ENCODE data around the gene AK5. TPM values are rescaled to one million over a fixed set of nuclear protein-coding genes. Genes with fewer than 3 reads are reported as not detected.
"Not testable (repeated sequence)": the region's sequence is repeated elsewhere in the genome, so short reads cannot be mapped to it uniquely, and the experiment has no call there.

AK5 gene
- total RNA-seq, 1 donor from 2014 or later: 2.5 TPM

GRCh38 chr1:77494026-77494425 is 212.2 kb downstream of the AK5 start:
- no peak for DNase-seq (ENCODE audit: low read depth, low spot score)

GRCh38 chr1:77498918-77499317 is 217.1 kb downstream of the AK5 start:
- DNase-seq (ENCODE audit: low read depth, low spot score): no peak

- no peak for DNase-seq (ENCODE audit: low read depth, low spot score)
Observed at GRCh38 chr1:77499466-77499865, 217.6 kb downstream of the AK5 start.

- DNase-seq (ENCODE audit: low read depth, low spot score): peak; percentile 85
Observed at GRCh38 chr1:77504986-77505385, 223.2 kb downstream of the AK5 start.

- DNase-seq (ENCODE audit: low read depth, low spot score): no peak
Observed at GRCh38 chr1:77506771-77507170, 225.0 kb downstream of the AK5 start.

GRCh38 chr1:77509051-77509492 is 227.3 kb downstream of the AK5 start:
- DNase-seq (ENCODE audit: low read depth, low spot score): no peak

- DNase-seq (ENCODE audit: low read depth, low spot score): no peak
Observed at GRCh38 chr1:77509898-77510297, 228.1 kb downstream of the AK5 start.

- peak; percentile 78 for DNase-seq (ENCODE audit: low read depth, low spot score)
Observed at GRCh38 chr1:77511440-77511840, 229.6 kb downstream of the AK5 start.

GRCh38 chr1:77512650-77513049 is 230.8 kb downstream of the AK5 start:
- not testable (repeated sequence) for DNase-seq (ENCODE audit: low read depth, low spot score)

GRCh38 chr1:77513839-77514763 is 232.3 kb downstream of the AK5 start:
- DNase-seq (ENCODE audit: low read depth, low spot score): peak; percentile 58

GRCh38 chr1:77514921-77515776 is 233.3 kb downstream of the AK5 start:
- no peak for DNase-seq (ENCODE audit: low read depth, low spot score)

- no peak for DNase-seq (ENCODE audit: low read depth, low spot score)
Observed at GRCh38 chr1:77516106-77516505, 234.3 kb downstream of the AK5 start.

- DNase-seq (ENCODE audit: low read depth, low spot score): no peak
Observed at GRCh38 chr1:77524038-77524437, 242.2 kb downstream of the AK5 start.

GRCh38 chr1:77531149-77531548 is 249.3 kb downstream of the AK5 start:
- DNase-seq (ENCODE audit: low read depth, low spot score): not testable (repeated sequence)

GRCh38 chr1:77531596-77532280 is 249.9 kb downstream of the AK5 start:
- not testable (repeated sequence) for DNase-seq (ENCODE audit: low read depth, low spot score)

- no peak for DNase-seq (ENCODE audit: low read depth, low spot score)
Observed at GRCh38 chr1:77532641-77533040, 250.8 kb downstream of the AK5 start.

- peak; percentile 24 for DNase-seq (ENCODE audit: low read depth, low spot score)
Observed at GRCh38 chr1:77533660-77534305, 252.0 kb downstream of the AK5 start.

- no peak for DNase-seq (ENCODE audit: low read depth, low spot score)
Observed at GRCh38 chr1:77534456-77534855, 252.6 kb downstream of the AK5 start.

- peak; percentile 19 for DNase-seq (ENCODE audit: low read depth, low spot score)
Observed at GRCh38 chr1:77536813-77537212, 255.0 kb downstream of the AK5 start.

- no peak for DNase-seq (ENCODE audit: low read depth, low spot score)
Observed at GRCh38 chr1:77538956-77539518, 257.2 kb downstream of the AK5 start.

All from pulmonary artery endothelial cell (primary cell).